IMR-90 (cell line): ENCODE measurements around the gene NDUFB5. TPM values are rescaled to one million over a fixed set of nuclear protein-coding genes. Genes with fewer than 3 reads are reported as not detected.

Experiments
- ATAC-seq: fragments of 200-7000 bp; cut with Tn5 transposase; 2 replicates; pipeline ENCODE4 v1.9.1; 2020; ENCODE audit warnings: low read depth, mild to moderate bottlenecking, moderate library complexity
- BruUV-seq: library from RNA; stranded (reverse); fragments of 400-500 nt; replicated peaks from 2 replicates; lab custom pipeline; 2021; lab: Mats Ljungman, UMichigan
- CTCF ChIA-PET: fragments of 300-600 bp; formaldehyde crosslinking; extraction: SDS; loops from one replicate; lab custom pipeline; 2021; ENCODE audit warnings: antibody characterized with exemption; lab: Yijun Ruan, JAX
- POLR2A ChIA-PET: fragments of 300-600 bp; sonication (Branson Sonifier 250); formaldehyde crosslinking; loops from one replicate; lab custom pipeline; 2022; ENCODE audit warnings: antibody characterized with exemption; ENCODE audit not compliant: unreplicated experiment; lab: Charles Lee
- DNase-seq: peaks from one replicate; pipeline ENCODE4 v3.0.0; 2013
- H2AFZ ChIP-seq: replicated peaks from 2 replicates; pipeline ENCODE3; 2013; ENCODE audit warnings: low read length, mild to moderate bottlenecking; ENCODE audit not compliant: poor library complexity
- H2AK5ac ChIP-seq: 2 replicates; pipeline ENCODE4 v1.6.1; 2013; ENCODE audit warnings: low read depth, low read length, inconsistent platforms
- H2AK9ac ChIP-seq: replicated peaks from 2 replicates; pipeline ENCODE3; 2013; ENCODE audit warnings: mild to moderate bottlenecking, low read depth, low read length, moderate library complexity; ENCODE audit not compliant: poor library complexity
- H2BK120ac ChIP-seq: 2 replicates; pipeline ENCODE4 v1.6.1; 2013; ENCODE audit warnings: low read depth, low read length, inconsistent platforms
- H2BK15ac ChIP-seq: 3 replicates; pipeline ENCODE4 v1.6.1; 2013; ENCODE audit warnings: low read depth, low read length, inconsistent platforms
- H2BK20ac ChIP-seq: 2 replicates; pipeline ENCODE4 v1.6.1; 2013; ENCODE audit warnings: low read depth, mild to moderate bottlenecking, inconsistent platforms, low read length, moderate library complexity
- H2BK5ac ChIP-seq: 2 replicates; pipeline ENCODE4 v1.6.1; 2013; ENCODE audit warnings: mild to moderate bottlenecking, low read depth, low read length, inconsistent platforms; ENCODE audit not compliant: poor library complexity, severe bottlenecking
- H3K14ac ChIP-seq: replicated peaks from 2 replicates; pipeline ENCODE4 v1.6.1; 2013; ENCODE audit warnings: low read depth, low read length, inconsistent platforms
- H3K18ac ChIP-seq: 2 replicates; pipeline ENCODE4 v1.6.1; 2013; ENCODE audit warnings: low read depth, low read length, control low read depth
- H3K23ac ChIP-seq: 2 replicates; pipeline ENCODE4 v1.6.1; 2013; ENCODE audit warnings: low read depth, low read length, inconsistent platforms
- H3K27ac ChIP-seq: 2 replicates; pipeline ENCODE4 v1.5.1; 2013; ENCODE audit warnings: mild to moderate bottlenecking, control low read depth, low read length; ENCODE audit not compliant: insufficient read depth
- H3K27me3 ChIP-seq: 2 replicates; pipeline ENCODE4 v1.6.1; 2013; ENCODE audit warnings: low read length; ENCODE audit not compliant: control insufficient read depth, insufficient read depth
- H3K36me3 ChIP-seq: 2 replicates; pipeline ENCODE4 v1.6.1; 2013; ENCODE audit warnings: low read length, mixed read lengths; ENCODE audit not compliant: control insufficient read depth, insufficient read depth
- H3K4ac ChIP-seq: 2 replicates; pipeline ENCODE4 v1.6.1; 2013; ENCODE audit warnings: low read depth, low read length, inconsistent platforms
- H3K4me1 ChIP-seq: 2 replicates; pipeline ENCODE4 v1.6.1; 2013; ENCODE audit warnings: low read length, mixed read lengths; ENCODE audit not compliant: control insufficient read depth, insufficient read depth
- H3K4me2 ChIP-seq: 2 replicates; pipeline ENCODE4 v1.6.1; 2013; ENCODE audit warnings: low read depth, mild to moderate bottlenecking, control low read depth, low read length, moderate library complexity
- H3K4me3 ChIP-seq: 2 replicates; pipeline ENCODE4 v1.5.1; 2013; ENCODE audit warnings: low read depth, mild to moderate bottlenecking, control low read depth, low read length, moderate library complexity; ENCODE audit not compliant: insufficient read depth
- H3K56ac ChIP-seq: 2 replicates; pipeline ENCODE4 v1.6.1; 2013; ENCODE audit warnings: low read length, inconsistent platforms; ENCODE audit not compliant: insufficient read depth; ENCODE audit errors: extremely low read depth
- H3K79me1 ChIP-seq, 2 experiments: 2 replicates each; pipeline ENCODE4 v1.6.1; 2013; ENCODE audit warnings: low read length in 2 of 2, inconsistent platforms in 1 of 2, low read depth in 1 of 2
- H3K9ac ChIP-seq: 2 replicates; pipeline ENCODE4 v1.6.1; 2013; ENCODE audit warnings: low read depth, low read length, control low read depth
- H3K9me1 ChIP-seq: 2 replicates; pipeline ENCODE4 v1.6.1; 2013; ENCODE audit warnings: low read length, inconsistent platforms; ENCODE audit not compliant: insufficient read depth
- H3K9me3 ChIP-seq: 2 replicates; pipeline ENCODE4 v1.6.1; 2013; ENCODE audit warnings: low read length; ENCODE audit not compliant: control insufficient read depth, insufficient read depth
- H4K20me1 ChIP-seq: 2 replicates; pipeline ENCODE4 v1.6.1; 2013; ENCODE audit warnings: low read length, inconsistent platforms; ENCODE audit not compliant: insufficient read depth
- H4K5ac ChIP-seq: 2 replicates; pipeline ENCODE4 v1.6.1; 2013; ENCODE audit warnings: mild to moderate bottlenecking, low read depth, low read length, control low read depth
- H4K8ac ChIP-seq, 2 experiments: 2 replicates each; pipeline ENCODE4 v1.6.1; 2013; ENCODE audit warnings: low read depth in 2 of 2, low read length in 2 of 2, control low read depth in 1 of 2, inconsistent platforms in 1 of 2
- H4K91ac ChIP-seq: 2 replicates; pipeline ENCODE4 v1.6.1; 2013; ENCODE audit warnings: low read depth, low read length, inconsistent platforms; ENCODE audit not compliant: insufficient read depth
- FOS ChIP-seq: fragments of 150-350 bp; IDR thresholded peaks from 2 replicates; pipeline ENCODE4 v1.6.1; 2016; ENCODE audit warnings: low read depth, low read length
- MAFK ChIP-seq: IDR thresholded peaks from 2 replicates; pipeline ENCODE4 v1.6.1; 2012; ENCODE audit warnings: low read depth, low read length, improper control_type of control experiment
- MXI1 ChIP-seq: IDR thresholded peaks from 2 replicates; pipeline ENCODE4 v1.6.1; 2012; ENCODE audit warnings: low read depth, mild to moderate bottlenecking, low read length, moderate library complexity, borderline replicate concordance
- SMC3 ChIP-seq: fragments of 150-350 bp; IDR thresholded peaks from 2 replicates; pipeline ENCODE4 v1.6.1; 2016; ENCODE audit warnings: low read depth, mild to moderate bottlenecking, antibody characterized with exemption, low read length, moderate library complexity
- WGBS, 2 experiments: methylation state at CpG; one replicate each; pipeline versions ENCODE4 v1.1.5 to v1.1.7; 2013; ENCODE audit warnings: missing lambda C conversion rate in 2 of 2; ENCODE audit not compliant: insufficient read length in 1 of 2; ENCODE audit errors: extremely low coverage in 2 of 2; 5-methylcytosine and 5-hydroxymethylcytosine counted together
- dilution Hi-C: fragments of 300-500 bp; cut with HindIII; formaldehyde crosslinking; loops from one replicate; pipeline ENCODE4 v1.14.3; 2018; ENCODE audit warnings: low sequenced_read_pairs; ENCODE audit not compliant: unreplicated experiment
- in situ Hi-C: fragments of 300-500 bp; cut with MboI; formaldehyde crosslinking; loops from 3 replicates; pipeline ENCODE4 v1.14.3; 2019; ENCODE audit warnings: low sequenced_read_pairs, inconsistent platforms, mixed read lengths
- intact Hi-C: fragments of 100-400 bp; cut with micrococcal nuclease; formaldehyde crosslinking; loops from 2 replicates; pipeline ENCODE4 v1.10.0; 2022
- polyA plus RNA-seq, 3 experiments: library from polyadenylated mRNA; depleted of rRNA; stranded (reverse); fragments of >200 nt; gene quantifications; 2 replicates each; pipeline ENCODE4 v1.2.3, GENCODE V29; 2012; ENCODE audit warnings: low replicate concordance in 1 of 3
- total RNA-seq: library from RNA; depleted of rRNA; stranded (reverse); fragments of >200 nt; gene quantifications from 2 replicates; pipeline ENCODE4 v1.2.3, GENCODE V29; 2012
- TF ChIP-seq, protein P1 (sequence below): conservative IDR thresholded peaks from 2 replicates; pipeline ENCODE4 v1.5.1; 2012; ENCODE audit warnings: mild to moderate bottlenecking, low read depth, low read length, improper control_type of control experiment

Gene NDUFB5
- total and polyA plus RNA-seq, 2 of the 4 experiments (the other 2 are of a cell fraction) = 17.2 to 29.3 TPM

DNA sequence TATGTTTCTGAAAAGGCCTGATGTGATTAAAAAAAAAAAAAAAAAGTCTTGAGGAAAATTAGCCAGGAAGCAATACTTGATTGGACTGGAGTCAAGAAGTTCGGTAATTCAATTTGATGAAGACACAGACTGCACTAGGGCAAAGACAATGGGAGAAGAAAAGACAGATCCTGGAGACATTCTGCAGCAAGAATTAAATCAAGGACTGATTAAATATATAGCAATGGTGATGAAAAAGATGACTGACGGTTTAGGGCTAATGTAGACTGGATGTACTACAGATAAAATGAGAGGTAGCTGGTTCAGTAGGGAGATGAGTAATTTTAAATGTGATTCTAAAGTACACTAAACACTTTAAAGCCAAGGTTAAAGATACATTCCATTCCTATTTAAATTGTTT is 13.9 kb upstream of the NDUFB5 start:
- no TSS peak for BruUV-seq

More for the DNA sequence above, 13.9 kb upstream of the NDUFB5 start:
- Histone ChIP-seq H3K4me1 (peaks cover 2% of the 10 kb centered on the region; the same call in 1 of the 2 replicates), H4K8ac (no peak overlapping the region), H3K79me1 (peaks cover 0 to 4% of the 10 kb centered on the region in 2 experiments; a peak in 2 of 4 replicates), H2BK120ac (no peak overlapping the region), H3K56ac (no peak overlapping the region), H3K23ac (no peak overlapping the region), H2BK15ac (no peak overlapping the region), H3K27ac (no peak overlapping the region), H3K4me3 (no peak overlapping the region), H2AK5ac (no peak overlapping the region), H3K4ac (no peak overlapping the region), H3K9me1 (peaks cover 3% of the 10 kb centered on the region; the same call in 1 of the 2 replicates), H4K91ac (no peak overlapping the region), H3K9ac (no peak overlapping the region), H2BK5ac (no peak overlapping the region), H3K14ac (no peak overlapping the region), H3K9me3 (no peaks in the 10 kb centered on the region), H3K27me3 (no peaks in the 10 kb centered on the region), H2BK20ac (no peak overlapping the region), H3K36me3 (peaks cover 29% of the 10 kb centered on the region), H4K5ac (no peak overlapping the region), H3K4me2 (no peak overlapping the region), H2AFZ (no peak overlapping the region), H3K18ac (no peak overlapping the region), H4K20me1 (no peaks in the 10 kb centered on the region; the same call in 1 of the 2 replicates), H2AK9ac (no peak overlapping the region)
- TF ChIP-seq FOS = no peak
- no peak for TF ChIP-seq MXI1
- no peak for TF ChIP-seq MAFK
- TF ChIP-seq, protein P1, sequence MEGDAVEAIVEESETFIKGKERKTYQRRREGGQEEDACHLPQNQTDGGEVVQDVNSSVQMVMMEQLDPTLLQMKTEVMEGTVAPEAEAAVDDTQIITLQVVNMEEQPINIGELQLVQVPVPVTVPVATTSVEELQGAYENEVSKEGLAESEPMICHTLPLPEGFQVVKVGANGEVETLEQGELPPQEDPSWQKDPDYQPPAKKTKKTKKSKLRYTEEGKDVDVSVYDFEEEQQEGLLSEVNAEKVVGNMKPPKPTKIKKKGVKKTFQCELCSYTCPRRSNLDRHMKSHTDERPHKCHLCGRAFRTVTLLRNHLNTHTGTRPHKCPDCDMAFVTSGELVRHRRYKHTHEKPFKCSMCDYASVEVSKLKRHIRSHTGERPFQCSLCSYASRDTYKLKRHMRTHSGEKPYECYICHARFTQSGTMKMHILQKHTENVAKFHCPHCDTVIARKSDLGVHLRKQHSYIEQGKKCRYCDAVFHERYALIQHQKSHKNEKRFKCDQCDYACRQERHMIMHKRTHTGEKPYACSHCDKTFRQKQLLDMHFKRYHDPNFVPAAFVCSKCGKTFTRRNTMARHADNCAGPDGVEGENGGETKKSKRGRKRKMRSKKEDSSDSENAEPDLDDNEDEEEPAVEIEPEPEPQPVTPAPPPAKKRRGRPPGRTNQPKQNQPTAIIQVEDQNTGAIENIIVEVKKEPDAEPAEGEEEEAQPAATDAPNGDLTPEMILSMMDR = no peak
- TF ChIP-seq SMC3 = no peak
- DNase-seq (no peak), ATAC-seq (no peak; the same call in 1 of the 2 replicates)
- 100% methylated on average over 1 of the region's 2 CpGs; no CpG with 5 or more reads in 1 of the 2 experiments for WGBS, 2 experiments
- dilution Hi-C loops (no loop called here), intact Hi-C loops (no loop called here), in situ Hi-C loops (loop anchor here (25.0 kb wide), 1 partner anchor 1372 kb away; no protein-coding TSS in a partner anchor)
- POLR2A ChIA-PET = no interaction called here
- CTCF ChIA-PET = interaction anchor here (0.6 kb wide), 2 partner anchors 28 to 51 kb away, joined by 3 to 9 read pairs; partner anchors contain the start of gene ACTL6A
